ENCODE data around the gene POLR3K.

The POLR3K gene

GRCh38 chr16:88613-89012, 35.2 kb upstream of the POLR3K start:
- Histone ChIP-seq H3K27ac (ENCODE audit: low read length) (no peak overlapping the region), H3K4me3 (ENCODE audit: low read depth in 1 of 2, low read length in 2 of 2) (no peak overlapping the region), H3K27me3 (ENCODE audit: insufficient read depth, low read length, poor library complexity) (no peaks in the 10 kb centered on the region), H3K9ac (ENCODE audit: low read depth, low read length) (no peak overlapping the region), H3K36me3 (ENCODE audit: insufficient read depth, low read length) (peaks cover 84% of the 10 kb centered on the region), H4K20me1 (ENCODE audit: insufficient read depth, low read length) (peaks cover 44% of the 10 kb centered on the region), H3K79me2 (ENCODE audit: insufficient read depth, low read length) (0 out of 2 replicates have a peak, but pooled peaks cover 2% of the 10 kb centered on the region), H3K4me1 (ENCODE audit: insufficient read depth, low read length) (peaks cover 4% of the 10 kb centered on the region), H3K9me3 (ENCODE audit: insufficient read depth, low read length, severe bottlenecking) (no peaks in the 10 kb centered on the region), H3K4me2 (ENCODE audit: insufficient read depth, low read length) (no peak overlapping the region), H2AFZ (ENCODE audit: low read depth, low read length) (no peak overlapping the region)
- ATAC-seq (ENCODE audit: insufficient read depth, low read depth) (no peak), DNase-seq (no peak)
- TF ChIP-seq EZH2 (IDR thresholded peaks at IDR 0.05; ENCODE audit: borderline replicate concordance, low read depth, low read length, severe bottlenecking) = no peak
- TF ChIP-seq CTCF (IDR thresholded peaks at IDR 0.05; ENCODE audit: borderline replicate concordance, extremely low read depth, low read length, poor library complexity, severe bottlenecking) = no peak

GRCh38 chr16:86483-86952, 33.1 kb upstream of the POLR3K start:
- H3K27me3 ChIP-seq (ENCODE audit: insufficient read depth, low read length, poor library complexity) = no peaks in the 10 kb centered on the region
- H3K4me2 ChIP-seq (ENCODE audit: insufficient read depth, low read length) = no peak overlapping the region
- H3K9ac ChIP-seq (ENCODE audit: low read depth, low read length) = no peak overlapping the region
- peaks cover 68% of the 10 kb centered on the region for H3K36me3 ChIP-seq (ENCODE audit: insufficient read depth, low read length)
- peaks cover 4% of the 10 kb centered on the region for H3K4me1 ChIP-seq (ENCODE audit: insufficient read depth, low read length)
- H4K20me1 ChIP-seq (ENCODE audit: insufficient read depth, low read length) = peaks cover 42% of the 10 kb centered on the region
- no peak overlapping the region for H2AFZ ChIP-seq (ENCODE audit: low read depth, low read length)
- no peaks in the 10 kb centered on the region for H3K9me3 ChIP-seq (ENCODE audit: insufficient read depth, low read length, severe bottlenecking)
- no peak for DNase-seq
- ATAC-seq (ENCODE audit: insufficient read depth, low read depth) = no peak
- TF ChIP-seq EZH2 (IDR thresholded peaks at IDR 0.05; ENCODE audit: borderline replicate concordance, low read depth, low read length, severe bottlenecking) (no peak), CTCF (IDR thresholded peaks at IDR 0.05; ENCODE audit: borderline replicate concordance, extremely low read depth, low read length, poor library complexity, severe bottlenecking) (no peak)
- H3K79me2 ChIP-seq (ENCODE audit: insufficient read depth, low read length) = 0 out of 2 replicates have a peak, but pooled peaks cover 2% of the 10 kb centered on the region
- H3K27ac ChIP-seq (ENCODE audit: low read length) = no peak overlapping the region
- H3K4me3 ChIP-seq (ENCODE audit: low read depth in 1 of 2, low read length in 2 of 2) = no peak overlapping the region

GRCh38 chr16:85865-86264, 32.5 kb upstream of the POLR3K start:
- DNase-seq = no peak
- Histone ChIP-seq H3K9ac (ENCODE audit: low read depth, low read length) (no peak overlapping the region), H3K4me3 (ENCODE audit: low read depth in 1 of 2, low read length in 2 of 2) (no peak overlapping the region), H3K4me1 (ENCODE audit: insufficient read depth, low read length) (peaks cover 4% of the 10 kb centered on the region), H3K27me3 (ENCODE audit: insufficient read depth, low read length, poor library complexity) (no peaks in the 10 kb centered on the region), H3K79me2 (ENCODE audit: insufficient read depth, low read length) (0 out of 2 replicates have a peak, but pooled peaks cover 2% of the 10 kb centered on the region), H3K27ac (ENCODE audit: low read length) (no peak overlapping the region), H3K4me2 (ENCODE audit: insufficient read depth, low read length) (no peak overlapping the region), H2AFZ (ENCODE audit: low read depth, low read length) (no peak overlapping the region), H3K36me3 (ENCODE audit: insufficient read depth, low read length) (peaks cover 65% of the 10 kb centered on the region), H4K20me1 (ENCODE audit: insufficient read depth, low read length) (peaks cover 44% of the 10 kb centered on the region), H3K9me3 (ENCODE audit: insufficient read depth, low read length, severe bottlenecking) (no peaks in the 10 kb centered on the region)
- ATAC-seq (ENCODE audit: insufficient read depth, low read depth) = no peak
- TF ChIP-seq CTCF (IDR thresholded peaks at IDR 0.05; ENCODE audit: borderline replicate concordance, extremely low read depth, low read length, poor library complexity, severe bottlenecking) (no peak), EZH2 (IDR thresholded peaks at IDR 0.05; ENCODE audit: borderline replicate concordance, low read depth, low read length, severe bottlenecking) (no peak)
